HG03565 (cell line): ENCODE data around the gene GJC2.
"Not testable (repeated sequence)": the region's sequence is repeated elsewhere in the genome, so short reads cannot be mapped to it uniquely, and the experiment has no call there.

Experiments used
- ATAC-seq: cut with Tn5 transposase; IDR thresholded peaks from one replicate; pipeline ENCODE4 v1.9.1; 2021; ENCODE audit warnings: mild to moderate bottlenecking, moderate library complexity; ENCODE audit not compliant: unreplicated experiment

GJC2 gene

GRCh38 chr1:228170666-228171065 is 20.9 kb downstream of the GJC2 start:
- no peak for ATAC-seq

- no peak for ATAC-seq
Measured at GRCh38 chr1:228171221-228171891, 21.6 kb downstream of the GJC2 start.

GRCh38 chr1:228172591-228173527 is 23.1 kb downstream of the GJC2 start:
- no peak for ATAC-seq

GRCh38 chr1:228173528-228174481 is 24.1 kb downstream of the GJC2 start:
- not testable (repeated sequence) for ATAC-seq

- no peak for ATAC-seq
Measured at GRCh38 chr1:228174482-228175315, 25.0 kb downstream of the GJC2 start.

- ATAC-seq = no peak
Measured at GRCh38 chr1:228175316-228176023, 25.7 kb downstream of the GJC2 start.

GRCh38 chr1:228176024-228176395 is 26.3 kb downstream of the GJC2 start:
- ATAC-seq = no peak

GRCh38 chr1:228176461-228177182 is 26.9 kb downstream of the GJC2 start:
- no peak for ATAC-seq

GRCh38 chr1:228177183-228177475 is 27.4 kb downstream of the GJC2 start:
- no peak for ATAC-seq

GRCh38 chr1:228177721-228178710 is 28.3 kb downstream of the GJC2 start:
- no peak for ATAC-seq

- no peak for ATAC-seq
Measured at GRCh38 chr1:228178737-228179684, 29.3 kb downstream of the GJC2 start.

GRCh38 chr1:228180271-228180958 is 30.7 kb downstream of the GJC2 start:
- no peak for ATAC-seq

- ATAC-seq = no peak
Measured at GRCh38 chr1:228180959-228181644, 31.4 kb downstream of the GJC2 start.

GRCh38 chr1:228181645-228182034 is 31.9 kb downstream of the GJC2 start:
- ATAC-seq = no peak

- no peak for ATAC-seq
Measured at GRCh38 chr1:228182296-228183030, 32.7 kb downstream of the GJC2 start.
